Karpas-422 (cell line): ENCODE data around the gene NISCH. TPM values are rescaled to one million over a fixed set of nuclear protein-coding genes. Genes with fewer than 3 reads are reported as not detected.

Experiments
- DNase-seq: peaks from one replicate; pipeline ENCODE4 v3.0.0-alpha.2; 2015
- H2AFZ ChIP-seq: fragments of 200-600 bp; sonication (generic); 2 replicates; pipeline ENCODE4 v1.6.1; 2014; ENCODE audit warnings: antibody characterized with exemption, low read length, mixed read lengths
- H3K27ac ChIP-seq: fragments of 200-600 bp; sonication (generic); 2 replicates; pipeline ENCODE4 v1.5.1; 2014; ENCODE audit warnings: mild to moderate bottlenecking, low read length, moderate library complexity
- H3K27me3 ChIP-seq: fragments of 200-600 bp; sonication (generic); 2 replicates; pipeline ENCODE4 v1.6.1; 2014; ENCODE audit warnings: low read length, mixed read lengths
- H3K36me3 ChIP-seq: fragments of 200-600 bp; sonication (generic); 2 replicates; pipeline ENCODE4 v1.6.1; 2014; ENCODE audit warnings: low read length, mixed read lengths; ENCODE audit not compliant: insufficient read depth
- H3K4me1 ChIP-seq: fragments of 200-600 bp; sonication (generic); 2 replicates; pipeline ENCODE4 v1.6.1; 2014; ENCODE audit warnings: mild to moderate bottlenecking, low read length, mixed read lengths
- H3K4me2 ChIP-seq: fragments of 200-600 bp; sonication (generic); 2 replicates; pipeline ENCODE4 v1.6.1; 2014; ENCODE audit warnings: low read length, low read depth, mild to moderate bottlenecking; ENCODE audit not compliant: poor library complexity, severe bottlenecking
- H3K4me3 ChIP-seq: fragments of 200-600 bp; sonication (generic); 2 replicates; pipeline ENCODE4 v1.5.1; 2014; ENCODE audit warnings: mild to moderate bottlenecking, antibody characterized with exemption, low read length, mixed read lengths
- H3K79me2 ChIP-seq: fragments of 200-600 bp; sonication (generic); 2 replicates; pipeline ENCODE4 v1.6.1; 2014; ENCODE audit warnings: mild to moderate bottlenecking, low read length, mixed read lengths
- H3K9ac ChIP-seq: fragments of 200-600 bp; sonication (generic); 2 replicates; pipeline ENCODE4 v1.6.0; 2014; ENCODE audit warnings: low read length
- H3K9me2 ChIP-seq: fragments of 200-600 bp; sonication (generic), shearing (Covaris generic); replicated peaks from 2 replicates; pipeline ENCODE4 v1.6.0; 2014; ENCODE audit warnings: mild to moderate bottlenecking, low read length, moderate library complexity; ENCODE audit not compliant: insufficient read depth
- H3K9me3 ChIP-seq: fragments of 300-700, 200-600 bp; sonication (generic); 2 replicates; pipeline ENCODE4 v1.6.1; 2014; ENCODE audit warnings: low read length, mixed read lengths
- H4K20me1 ChIP-seq: fragments of 200-600 bp; sonication (generic); 2 replicates; pipeline ENCODE4 v1.6.1; 2014; ENCODE audit warnings: mild to moderate bottlenecking, antibody characterized with exemption, low read length, low read depth; ENCODE audit not compliant: insufficient read depth
- total RNA-seq: library from RNA; depleted of rRNA; stranded (reverse); fragments of >200 nt; shearing (Covaris generic); gene quantifications from 2 replicates; pipeline ENCODE4 v1.2.3, GENCODE V29; 2014; ENCODE audit warnings: low replicate concordance

NISCH gene
- total RNA-seq, 1 experiment from 2014 or later, result 44.2 TPM

DNA sequence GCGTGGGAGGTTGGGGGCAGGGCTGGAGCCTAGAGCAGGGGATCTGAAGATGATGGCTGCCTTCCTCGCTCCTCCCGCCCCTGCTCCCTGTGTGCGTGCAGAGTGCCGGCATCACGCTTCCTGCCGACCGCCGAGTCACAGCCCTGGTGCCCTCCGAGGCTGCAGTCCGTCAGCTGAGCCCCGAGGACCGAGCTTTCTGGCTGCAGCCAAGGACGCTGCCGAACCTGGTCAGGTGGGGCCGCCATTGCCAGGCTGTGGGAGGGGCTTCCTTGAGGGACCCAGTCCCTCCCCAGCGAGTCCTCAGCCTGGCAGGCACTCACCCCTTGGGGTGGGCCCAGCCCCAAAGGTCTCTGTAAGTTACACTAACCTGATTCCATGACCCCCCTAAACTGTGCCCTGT, 57.3 kb downstream of the NISCH start:
- no peak overlapping the region for H3K27ac ChIP-seq
- no peak overlapping the region for H2AFZ ChIP-seq
- H3K4me3 ChIP-seq, result no peak overlapping the region
- H3K4me1 ChIP-seq, result no peaks in the 10 kb centered on the region
- H3K27me3 ChIP-seq, result no peaks in the 10 kb centered on the region
- no peaks in the 10 kb centered on the region for H3K36me3 ChIP-seq
- no peaks in the 10 kb centered on the region for H3K79me2 ChIP-seq
- DNase-seq, result no peak
- H3K4me2 ChIP-seq, result no peak overlapping the region
- H3K9me2 ChIP-seq, result no peaks in the 10 kb centered on the region
- H3K9me3 ChIP-seq, result no peaks in the 10 kb centered on the region
- H4K20me1 ChIP-seq, result no peaks in the 10 kb centered on the region
- no peak overlapping the region for H3K9ac ChIP-seq

DNA sequence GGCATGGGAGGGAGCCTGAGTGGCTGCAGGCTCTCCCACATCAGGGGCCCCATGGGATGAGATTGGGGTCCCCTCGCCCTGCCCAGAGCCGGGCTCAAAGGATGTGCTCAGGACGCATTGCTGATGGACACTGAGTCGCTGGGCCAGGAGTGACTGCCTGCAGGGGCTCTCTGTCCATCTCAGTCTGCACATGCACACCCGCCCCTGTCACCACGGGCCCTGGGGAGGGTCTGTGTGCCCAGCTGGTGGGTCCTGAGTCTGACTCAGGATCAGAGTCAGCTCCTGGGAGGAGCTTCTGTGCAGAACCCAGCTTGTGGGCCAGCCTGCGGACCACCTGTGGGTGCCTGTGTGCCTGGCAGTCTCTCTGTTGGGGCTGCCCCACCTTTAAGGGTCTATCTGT, 57.9 kb downstream of the NISCH start:
- Histone ChIP-seq H2AFZ (no peak overlapping the region), H3K9ac (no peak overlapping the region), H3K36me3 (no peaks in the 10 kb centered on the region), H3K4me1 (no peaks in the 10 kb centered on the region), H4K20me1 (no peaks in the 10 kb centered on the region), H3K27ac (no peak overlapping the region), H3K4me2 (no peak overlapping the region), H3K79me2 (no peaks in the 10 kb centered on the region), H3K27me3 (no peaks in the 10 kb centered on the region), H3K9me3 (no peaks in the 10 kb centered on the region), H3K9me2 (no peaks in the 10 kb centered on the region), H3K4me3 (no peak overlapping the region)
- no peak for DNase-seq

DNA sequence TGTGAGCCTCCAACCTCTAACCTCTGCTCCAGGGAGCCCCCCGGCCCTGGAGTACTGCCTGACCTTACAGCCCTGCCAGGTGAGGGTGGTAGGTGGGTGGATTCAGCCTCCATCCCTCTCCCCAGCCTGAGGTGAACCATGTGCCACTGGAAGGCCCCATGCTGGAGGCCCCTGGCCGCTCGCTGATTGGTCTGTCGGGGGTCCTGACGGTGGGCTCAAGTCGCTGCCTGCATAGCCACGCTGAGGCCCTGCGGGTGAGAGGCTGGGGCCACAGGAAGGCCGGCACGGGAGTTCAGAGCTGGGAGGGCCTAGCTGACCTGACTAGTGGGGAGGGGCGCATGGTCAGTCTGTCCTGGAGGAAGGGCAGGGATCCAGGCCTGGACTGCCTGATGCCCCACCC, 59.2 kb downstream of the NISCH start:
- Histone ChIP-seq H3K36me3 (no peaks in the 10 kb centered on the region), H3K27me3 (no peaks in the 10 kb centered on the region), H4K20me1 (no peaks in the 10 kb centered on the region), H3K79me2 (no peaks in the 10 kb centered on the region), H3K9me3 (no peaks in the 10 kb centered on the region), H2AFZ (no peak overlapping the region), H3K4me1 (no peaks in the 10 kb centered on the region), H3K9me2 (no peaks in the 10 kb centered on the region), H3K4me3 (no peak overlapping the region), H3K27ac (no peak overlapping the region), H3K4me2 (no peak overlapping the region), H3K9ac (no peak overlapping the region)
- no peak for DNase-seq

DNA sequence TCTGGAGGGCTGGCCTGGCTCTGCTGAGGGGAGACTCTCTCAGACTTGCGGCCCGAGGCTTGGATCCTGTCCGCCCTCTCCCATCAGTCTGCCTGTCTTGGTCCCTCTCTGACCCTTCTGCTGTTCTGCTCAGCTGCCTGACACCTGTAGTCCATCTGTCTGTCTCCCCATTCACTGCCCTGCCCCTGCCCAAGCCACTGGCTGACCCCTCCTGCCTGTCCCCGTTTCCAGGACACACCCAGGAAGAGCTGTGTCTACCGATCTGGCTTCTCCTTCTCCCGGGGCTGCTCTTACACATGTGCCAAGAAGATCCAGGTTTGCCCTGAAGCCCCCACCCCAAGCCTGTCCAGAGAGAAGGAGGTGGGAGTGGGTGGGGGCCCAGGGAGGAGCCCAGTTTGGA, 59.8 kb downstream of the NISCH start:
- no peak for DNase-seq
- H3K27me3 ChIP-seq, result no peaks in the 10 kb centered on the region
- H3K9me2 ChIP-seq, result no peaks in the 10 kb centered on the region
- no peak overlapping the region for H3K27ac ChIP-seq
- H3K4me2 ChIP-seq, result no peak overlapping the region
- H3K79me2 ChIP-seq, result no peaks in the 10 kb centered on the region
- H3K9ac ChIP-seq, result no peak overlapping the region
- no peaks in the 10 kb centered on the region for H3K4me1 ChIP-seq
- no peaks in the 10 kb centered on the region for H3K9me3 ChIP-seq
- no peak overlapping the region for H3K4me3 ChIP-seq
- H3K36me3 ChIP-seq, result no peaks in the 10 kb centered on the region
- H2AFZ ChIP-seq, result no peak overlapping the region
- H4K20me1 ChIP-seq, result no peaks in the 10 kb centered on the region

DNA sequence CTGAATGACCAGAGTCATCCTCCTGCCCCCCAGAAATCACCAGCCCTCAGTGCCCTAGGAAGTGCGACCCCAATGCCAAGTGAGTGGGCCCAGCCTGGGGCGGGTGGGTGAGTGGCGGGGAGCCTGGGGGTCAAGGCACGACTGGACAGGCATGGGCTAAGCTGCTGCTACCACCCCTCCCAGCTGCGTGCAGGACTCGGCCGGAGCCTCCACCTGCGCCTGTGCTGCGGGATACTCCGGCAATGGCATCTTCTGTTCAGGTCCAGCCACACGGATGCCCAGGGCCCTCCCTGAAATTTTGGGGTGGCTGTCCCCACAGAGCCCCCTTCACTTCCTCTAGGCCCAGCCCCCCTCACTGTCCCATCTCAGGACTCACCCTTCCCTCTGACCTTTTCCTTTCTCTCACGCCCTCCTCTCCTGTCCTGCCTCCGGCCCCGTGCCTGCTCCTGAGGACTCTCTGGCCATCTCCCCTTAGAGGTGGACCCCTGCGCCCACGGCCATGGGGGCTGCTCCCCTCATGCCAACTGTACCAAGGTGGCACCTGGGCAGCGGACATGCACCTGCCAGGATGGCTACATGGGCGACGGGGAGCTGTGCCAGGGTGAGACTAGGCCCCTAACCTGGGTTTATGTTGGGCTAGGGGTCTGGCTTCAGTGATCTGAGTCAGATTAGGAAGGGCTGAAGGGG, 61.2 kb downstream of the NISCH start:
- no peak overlapping the region for H3K9ac ChIP-seq

DNA sequence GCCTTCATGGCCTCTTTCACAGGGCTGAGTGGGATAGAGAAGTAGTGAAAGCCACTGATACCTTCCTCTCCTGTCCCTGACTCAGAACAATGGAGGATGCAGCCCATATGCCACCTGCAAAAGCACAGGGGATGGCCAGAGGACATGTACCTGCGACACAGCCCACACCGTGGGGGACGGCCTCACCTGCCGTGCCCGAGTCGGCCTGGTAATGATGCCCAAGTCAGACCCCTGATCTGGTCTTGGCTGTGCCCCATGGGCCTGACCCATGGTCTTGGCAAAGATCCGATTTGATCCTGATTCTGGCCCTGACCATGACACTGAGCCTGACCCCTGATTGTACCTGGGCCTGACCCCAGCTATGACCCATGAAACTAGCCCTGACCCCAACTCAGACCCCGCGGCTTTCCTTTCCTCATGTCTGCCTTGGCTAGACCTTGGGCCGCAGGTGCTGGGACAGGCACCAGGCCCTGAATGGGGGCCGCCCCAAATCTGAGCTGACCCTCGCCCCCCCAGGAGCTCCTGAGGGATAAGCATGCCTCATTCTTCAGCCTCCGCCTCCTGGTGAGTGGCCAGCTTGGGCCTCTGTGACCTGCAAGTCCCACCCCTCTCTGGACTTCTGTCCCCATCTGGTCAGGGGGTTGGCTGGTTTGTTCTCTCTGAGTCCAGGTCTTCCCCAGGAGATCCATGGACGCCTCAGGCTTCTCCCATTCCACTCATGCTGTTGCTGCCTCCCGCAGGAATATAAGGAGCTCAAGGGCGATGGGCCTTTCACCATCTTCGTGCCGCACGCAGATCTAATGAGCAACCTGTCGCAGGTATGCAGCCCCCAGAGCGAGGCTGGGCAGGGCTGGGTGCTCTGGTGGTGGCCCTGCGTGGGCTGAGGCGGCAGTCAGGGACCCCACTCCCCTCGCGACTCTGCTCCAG, 62.7 kb downstream of the NISCH start:
- H3K4me3 ChIP-seq, result no peak overlapping the region
- H3K27ac ChIP-seq, result no peak overlapping the region
- H2AFZ ChIP-seq, result no peak overlapping the region
- no peaks in the 10 kb centered on the region for H3K27me3 ChIP-seq
- no peak overlapping the region for H3K4me2 ChIP-seq
- no peaks in the 10 kb centered on the region for H3K9me3 ChIP-seq
- H3K9me2 ChIP-seq, result no peaks in the 10 kb centered on the region
- H3K79me2 ChIP-seq, result no peaks in the 10 kb centered on the region
- no peaks in the 10 kb centered on the region for H3K4me1 ChIP-seq
- H3K9ac ChIP-seq, result no peak overlapping the region
- H4K20me1 ChIP-seq, result no peaks in the 10 kb centered on the region
- no peak for DNase-seq
- H3K36me3 ChIP-seq, result no peaks in the 10 kb centered on the region

More for the DNA sequence above, 61.2 kb downstream of the NISCH start:
- Histone ChIP-seq H3K9me3 (no peaks in the 10 kb centered on the region), H2AFZ (no peak overlapping the region), H3K4me2 (no peak overlapping the region), H4K20me1 (no peaks in the 10 kb centered on the region), H3K36me3 (no peaks in the 10 kb centered on the region), H3K27ac (no peak overlapping the region), H3K79me2 (no peaks in the 10 kb centered on the region), H3K27me3 (no peaks in the 10 kb centered on the region), H3K9me2 (no peaks in the 10 kb centered on the region), H3K4me1 (no peaks in the 10 kb centered on the region), H3K4me3 (no peak overlapping the region)
- DNase-seq, result no peak

DNA sequence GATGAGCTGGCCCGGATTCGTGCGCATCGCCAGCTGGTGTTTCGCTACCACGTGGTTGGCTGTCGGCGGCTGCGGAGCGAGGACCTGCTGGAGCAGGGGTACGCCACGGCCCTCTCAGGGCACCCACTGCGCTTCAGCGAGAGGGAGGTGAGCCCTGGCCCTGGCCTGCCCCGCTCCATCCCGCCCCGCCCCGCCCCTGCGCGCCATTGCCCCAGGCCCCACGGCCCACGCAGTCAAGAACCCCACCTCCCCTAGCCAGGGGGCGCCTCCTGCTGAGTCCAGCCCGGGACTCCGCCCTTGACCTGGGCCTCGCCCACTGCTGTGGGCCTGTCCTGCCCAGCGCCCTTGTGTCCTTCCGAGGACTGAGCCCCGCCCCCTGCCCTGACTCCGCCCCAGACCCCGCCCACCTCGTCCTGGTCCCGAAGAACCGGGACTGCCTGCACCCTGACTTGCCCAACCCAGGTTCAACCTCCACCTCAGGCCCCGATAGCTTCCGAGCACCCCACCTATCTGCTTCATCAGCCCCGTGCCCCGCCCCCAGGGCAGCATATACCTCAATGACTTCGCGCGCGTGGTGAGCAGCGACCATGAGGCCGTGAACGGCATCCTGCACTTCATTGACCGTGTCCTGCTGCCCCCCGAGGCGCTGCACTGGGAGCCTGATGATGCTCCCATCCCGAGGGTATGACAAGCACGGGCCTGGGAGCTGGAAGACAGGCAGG, 63.5 kb downstream of the NISCH start:
- no peaks in the 10 kb centered on the region for H3K4me1 ChIP-seq
- DNase-seq, result no peak
- H4K20me1 ChIP-seq, result no peaks in the 10 kb centered on the region
- H3K9me2 ChIP-seq, result no peaks in the 10 kb centered on the region
- H3K4me2 ChIP-seq, result no peak overlapping the region
- no peak overlapping the region for H3K9ac ChIP-seq
- H3K36me3 ChIP-seq, result no peaks in the 10 kb centered on the region
- H3K27ac ChIP-seq, result no peak overlapping the region
- H3K79me2 ChIP-seq, result no peaks in the 10 kb centered on the region
- H3K9me3 ChIP-seq, result no peaks in the 10 kb centered on the region
- H3K4me3 ChIP-seq, result no peak overlapping the region
- H2AFZ ChIP-seq, result no peak overlapping the region
- H3K27me3 ChIP-seq, result no peaks in the 10 kb centered on the region
